Measurements from ENCODE around the gene C1QTNF2.
"Not testable (repeated sequence)": the region's sequence is repeated elsewhere in the genome, so short reads cannot be mapped to it uniquely, and the experiment has no call there.

The C1QTNF2 gene

DNA sequence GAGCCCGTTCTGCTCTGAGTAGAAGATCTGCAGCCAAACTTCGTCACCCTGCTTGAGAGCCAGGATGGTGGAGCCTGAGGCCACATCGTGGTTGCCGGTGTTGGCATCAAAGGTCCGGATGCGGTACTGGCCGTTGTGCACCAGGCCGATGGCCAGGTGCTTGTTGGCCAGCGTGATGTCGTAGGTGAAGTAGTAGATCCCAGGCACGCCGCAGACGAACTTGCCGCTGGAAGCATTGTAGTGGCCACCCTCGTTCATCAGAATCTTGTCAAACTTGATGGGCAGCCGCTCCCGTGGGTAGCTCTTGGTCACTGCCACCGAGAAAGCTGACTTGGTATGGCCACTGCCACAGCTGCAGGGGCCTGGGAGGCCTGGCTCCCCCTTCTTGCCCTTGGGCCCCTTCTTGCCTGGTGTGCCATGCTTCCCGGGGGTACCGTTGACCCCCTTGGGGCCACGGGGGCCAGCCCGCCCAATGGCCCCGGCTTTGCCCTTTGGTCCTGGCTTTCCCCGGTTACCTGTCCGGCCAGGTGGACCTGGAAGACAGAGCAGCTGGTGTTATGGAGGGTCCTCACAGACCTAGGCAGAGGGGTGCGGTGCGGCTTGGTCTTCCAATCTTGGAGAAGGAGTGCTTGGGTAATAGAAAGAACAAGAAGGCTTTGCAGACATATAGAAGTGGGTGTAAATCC lies 21.0 kb downstream of the C1QTNF2 start:
- DNase-seq (ENCODE audit: low read depth), result no peak
- H3K4me3 ChIP-seq (ENCODE audit: low read depth, low read length), result no peak overlapping the region

GRCh38 chr5:160348080-160348479 lies 22.3 kb downstream of the C1QTNF2 start:
- H3K4me3 ChIP-seq (ENCODE audit: low read depth, low read length), result no peak overlapping the region
- DNase-seq (ENCODE audit: low read depth), result no peak

DNA sequence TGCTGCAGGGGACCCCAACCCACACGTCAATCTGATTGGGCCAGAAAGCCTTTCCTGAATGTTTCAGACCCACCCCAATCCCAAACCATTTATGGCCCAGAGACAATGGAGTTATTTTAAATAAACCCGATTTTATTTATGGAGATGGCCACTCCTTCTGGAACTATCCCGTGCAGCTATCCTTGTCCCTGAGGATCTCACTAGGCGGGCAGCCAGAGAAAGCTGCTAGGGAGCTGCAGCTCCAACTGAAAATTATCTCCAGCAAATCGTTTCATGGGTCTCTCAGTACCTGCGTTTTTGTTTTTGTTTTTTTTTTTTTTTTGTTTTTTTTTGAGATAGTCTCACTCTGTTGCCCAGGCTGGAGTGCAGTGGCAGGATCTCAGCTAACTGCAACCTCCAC lies 23.0 kb downstream of the C1QTNF2 start:
- no peak for DNase-seq (ENCODE audit: low read depth)
- H3K4me3 ChIP-seq (ENCODE audit: low read depth, low read length), result no peak overlapping the region

GRCh38 chr5:160342413-160342941 lies 27.9 kb downstream of the C1QTNF2 start:
- peak; percentile 33 for DNase-seq (ENCODE audit: low read depth)
- H3K4me3 ChIP-seq (ENCODE audit: low read depth, low read length), result no peak overlapping the region

DNA sequence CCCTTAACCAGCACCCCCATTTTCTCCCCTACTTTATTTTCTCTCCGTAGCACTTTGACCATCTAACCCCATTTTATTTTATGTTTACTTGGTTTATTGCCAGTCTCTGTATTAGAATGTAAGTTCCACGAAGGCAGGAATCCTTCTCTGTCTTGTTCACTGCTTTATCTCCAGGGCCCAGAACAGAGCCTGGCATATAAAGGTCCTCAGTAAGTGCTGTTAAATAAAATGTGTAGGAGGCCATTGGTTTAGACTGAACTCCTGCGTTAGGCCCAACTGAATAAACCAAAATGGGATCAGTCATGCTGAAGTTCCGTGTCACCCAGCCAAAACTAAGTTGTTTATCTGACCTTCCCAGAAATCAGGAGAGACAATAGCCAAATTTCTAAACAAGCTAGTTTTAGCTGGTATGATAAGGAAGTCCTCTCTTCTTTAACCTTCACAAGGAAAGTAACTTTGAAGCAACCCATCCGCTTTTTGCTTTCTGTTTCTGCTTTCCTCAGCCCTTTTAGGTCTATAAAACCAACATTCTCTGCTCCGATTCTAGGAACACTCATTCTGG lies 29.0 kb downstream of the C1QTNF2 start:
- H3K4me3 ChIP-seq (ENCODE audit: low read depth, low read length), result no peak overlapping the region
- no peak for DNase-seq (ENCODE audit: low read depth)

DNA sequence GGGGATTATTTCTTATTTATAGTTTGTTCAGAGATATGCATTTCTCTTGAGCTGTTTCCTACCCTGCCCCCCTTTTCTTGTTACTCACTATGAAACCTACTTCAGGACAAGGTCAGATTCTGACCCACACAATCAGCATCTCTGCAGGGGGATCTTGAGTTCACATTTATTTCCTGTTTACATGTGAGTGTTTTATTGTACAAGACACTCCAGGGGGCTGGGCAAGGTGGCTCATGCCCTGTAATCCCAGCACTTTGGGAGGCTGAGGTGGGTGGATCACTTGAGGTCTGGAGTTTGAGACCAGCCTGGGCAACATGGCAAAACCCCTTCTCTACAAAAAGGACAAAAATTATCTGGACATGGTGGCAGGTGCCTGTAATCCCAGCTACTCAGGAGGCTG lies 29.9 kb downstream of the C1QTNF2 start:
- not testable (repeated sequence) for H3K4me3 ChIP-seq (ENCODE audit: low read depth, low read length); DNase-seq (ENCODE audit: low read depth)

DNA sequence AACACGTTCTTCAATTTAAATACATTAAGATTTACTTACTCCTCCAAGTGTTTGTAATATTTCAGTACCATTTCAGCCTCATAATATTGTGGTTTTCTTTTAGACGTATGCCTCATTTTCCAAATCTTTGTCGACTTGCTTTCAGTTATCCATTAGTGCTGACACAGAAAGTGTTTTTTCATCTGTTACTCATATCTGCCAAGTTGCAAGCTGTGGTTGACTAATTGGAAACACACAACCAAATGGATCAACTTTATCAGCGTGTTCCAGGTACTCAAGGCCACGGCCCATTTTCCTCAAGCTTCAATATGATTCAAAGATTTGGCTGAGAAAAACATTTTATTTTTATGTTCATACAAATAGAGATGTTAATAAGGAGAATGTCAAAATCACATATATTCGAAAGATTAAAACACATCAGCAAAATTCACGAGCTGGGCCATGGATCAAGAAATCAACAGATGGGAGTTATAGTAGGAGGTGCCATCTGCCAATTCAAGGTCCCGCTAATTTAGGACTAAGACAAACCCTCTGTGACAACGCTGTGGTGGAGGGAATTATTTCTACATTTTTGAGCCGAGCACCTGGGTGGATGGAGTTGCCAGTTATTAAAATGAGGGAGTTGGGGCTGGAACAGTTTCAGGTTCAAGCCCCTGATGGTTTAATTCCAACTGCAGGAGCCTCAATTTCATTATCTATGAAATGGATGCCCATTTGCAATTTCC lies 30.9 kb downstream of the C1QTNF2 start:
- H3K4me3 ChIP-seq (ENCODE audit: low read depth, low read length), result no peak overlapping the region
- DNase-seq (ENCODE audit: low read depth), result no peak

DNA sequence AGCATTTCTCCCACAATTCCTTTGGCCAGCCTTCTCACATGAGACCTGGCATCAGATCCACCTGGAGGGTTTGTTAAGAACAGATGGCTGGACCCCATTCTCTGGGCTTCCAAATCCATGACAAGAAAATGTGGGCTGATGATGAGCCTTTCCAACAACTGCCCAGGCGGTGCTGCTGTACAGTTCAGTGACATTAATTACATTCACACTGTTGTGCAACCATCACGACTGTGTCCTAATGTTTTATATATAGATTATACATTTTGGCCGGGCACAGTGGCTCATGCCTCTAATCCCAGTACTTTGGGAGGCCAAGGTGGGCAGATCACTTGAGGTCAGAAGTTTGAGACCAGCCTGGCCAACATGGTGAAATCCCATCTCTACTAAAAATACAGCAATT lies 35.7 kb downstream of the C1QTNF2 start:
- not testable (repeated sequence) for H3K4me3 ChIP-seq (ENCODE audit: low read depth, low read length); DNase-seq (ENCODE audit: low read depth)

DNA sequence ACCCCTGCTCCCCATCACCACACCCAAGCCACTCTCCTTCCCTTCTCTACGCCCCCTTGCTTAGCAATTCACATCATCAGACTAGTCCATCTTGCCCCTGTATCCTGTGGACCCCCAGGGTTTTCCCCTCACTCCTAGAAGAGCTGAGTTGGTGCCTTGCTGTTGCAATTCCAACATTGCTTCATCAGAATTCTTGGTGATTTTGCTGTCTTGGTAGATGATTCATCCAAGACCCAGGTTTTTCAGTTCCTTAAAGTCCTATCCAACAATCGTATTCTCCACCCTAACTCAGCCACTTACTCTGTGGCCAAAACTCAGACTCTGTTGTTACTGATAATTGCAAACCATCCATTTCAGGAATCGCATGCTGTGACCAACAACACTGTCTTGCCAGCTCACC lies 36.7 kb downstream of the C1QTNF2 start:
- no peak overlapping the region for H3K4me3 ChIP-seq (ENCODE audit: low read depth, low read length)
- DNase-seq (ENCODE audit: low read depth), result no peak

DNA sequence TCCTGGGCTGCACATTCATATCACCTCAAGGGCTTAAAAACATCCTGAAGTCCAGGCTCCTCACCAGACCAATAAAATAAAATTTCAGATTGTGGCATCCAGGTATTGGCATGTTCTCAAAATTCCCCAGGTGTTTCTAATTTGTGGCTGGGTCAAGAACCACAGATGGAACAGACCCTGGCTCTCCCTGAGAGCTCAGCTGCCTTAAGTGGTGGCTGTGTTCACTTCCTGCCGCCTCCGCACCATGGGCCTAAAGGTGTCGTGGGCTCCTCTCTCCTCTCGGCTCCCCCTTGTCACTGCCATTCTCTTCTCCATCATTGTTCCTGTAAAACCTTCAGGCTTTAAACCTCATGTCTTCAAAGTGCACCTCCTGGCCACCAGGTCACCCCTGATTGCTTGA lies 40.2 kb downstream of the C1QTNF2 start:
- DNase-seq (ENCODE audit: low read depth), result no peak
- H3K4me3 ChIP-seq (ENCODE audit: low read depth, low read length), result no peak overlapping the region

GRCh38 chr5:160327818-160328217 lies 42.6 kb downstream of the C1QTNF2 start:
- DNase-seq (ENCODE audit: low read depth), result no peak
- H3K4me3 ChIP-seq (ENCODE audit: low read depth, low read length), result no peak overlapping the region

DNA sequence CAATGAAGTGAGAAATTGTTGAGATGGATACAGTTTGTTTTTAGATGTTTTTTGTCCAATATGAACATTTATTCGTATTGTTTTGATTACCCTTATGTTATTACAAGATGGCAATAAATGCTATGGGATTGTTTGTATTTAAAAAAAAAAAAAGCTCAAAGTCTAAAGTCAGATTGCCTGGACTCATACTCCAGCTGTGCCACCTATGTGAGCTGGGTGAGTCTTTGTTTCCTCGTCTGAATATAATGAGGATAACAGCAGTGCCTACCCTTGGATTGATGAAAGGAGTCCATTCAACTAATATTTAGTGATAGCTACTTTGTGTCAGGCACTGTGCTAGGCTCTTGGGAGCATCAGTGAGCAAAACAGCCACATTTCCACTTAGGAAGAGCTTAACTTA lies 43.4 kb downstream of the C1QTNF2 start:
- no peak for DNase-seq (ENCODE audit: low read depth)
- no peak overlapping the region for H3K4me3 ChIP-seq (ENCODE audit: low read depth, low read length)

DNA sequence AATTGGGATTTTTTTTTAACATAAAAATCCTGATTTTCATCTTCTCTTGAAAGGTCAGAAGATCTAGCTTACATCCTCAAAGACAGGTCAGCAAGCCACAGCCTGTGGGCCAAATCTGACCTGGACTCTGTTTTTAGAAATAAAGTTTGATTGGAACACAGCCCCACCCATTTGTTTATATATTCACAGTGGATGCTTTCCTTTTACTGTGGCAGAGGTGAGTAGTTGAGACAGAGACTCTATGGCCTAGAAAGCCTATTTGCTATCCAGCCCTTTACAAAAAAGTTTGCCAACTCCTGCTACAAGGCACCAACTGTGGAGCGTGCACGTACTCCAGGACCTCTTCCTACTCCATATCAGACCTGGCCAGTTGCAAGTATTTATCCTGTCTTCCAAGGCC lies 44.7 kb downstream of the C1QTNF2 start:
- no peak for DNase-seq (ENCODE audit: low read depth)
- H3K4me3 ChIP-seq (ENCODE audit: low read depth, low read length), result no peak overlapping the region

- DNase-seq (ENCODE audit: low read depth), result no peak
- H3K4me3 ChIP-seq (ENCODE audit: low read depth, low read length), result no peak overlapping the region
Observed at GRCh38 chr5:160324886-160325285, 45.5 kb downstream of the C1QTNF2 start.

GRCh38 chr5:160318409-160318808 lies 52.0 kb downstream of the C1QTNF2 start:
- no peak for DNase-seq (ENCODE audit: low read depth)
- no peak overlapping the region for H3K4me3 ChIP-seq (ENCODE audit: low read depth, low read length)

DNA sequence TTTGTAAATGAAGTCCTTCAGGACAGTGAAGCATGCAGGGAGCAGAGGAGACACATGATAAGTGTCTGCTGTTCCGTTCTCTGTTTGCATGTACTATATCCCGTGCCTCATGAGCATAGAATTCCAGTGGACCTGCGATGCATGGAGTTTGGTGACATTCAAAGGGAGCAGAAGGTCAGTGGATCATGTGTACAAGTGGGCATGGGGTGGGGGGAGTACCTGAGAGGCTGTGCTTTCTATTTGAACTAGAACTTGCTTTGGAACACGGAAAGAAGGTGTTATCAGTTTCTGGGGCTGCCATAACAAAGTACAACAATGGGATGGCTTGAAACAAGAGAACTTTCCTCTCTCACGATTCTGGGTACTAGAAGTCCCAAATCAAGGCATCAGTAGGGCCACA lies 53.0 kb downstream of the C1QTNF2 start:
- no peak for DNase-seq (ENCODE audit: low read depth)
- no peak overlapping the region for H3K4me3 ChIP-seq (ENCODE audit: low read depth, low read length)

GRCh38 chr5:160315968-160316367 lies 54.5 kb downstream of the C1QTNF2 start:
- no peak for DNase-seq (ENCODE audit: low read depth)

GRCh38 chr5:160312960-160313727 lies 57.3 kb downstream of the C1QTNF2 start:
- H3K4me3 ChIP-seq (ENCODE audit: low read depth, low read length), result peak overlapping the region; percentile 75
- DNase-seq (ENCODE audit: low read depth), result no peak

More at GRCh38 chr5:160315968-160316367, 54.5 kb downstream of the C1QTNF2 start:
- H3K4me3 ChIP-seq (ENCODE audit: low read depth, low read length), result no peak overlapping the region

DNA sequence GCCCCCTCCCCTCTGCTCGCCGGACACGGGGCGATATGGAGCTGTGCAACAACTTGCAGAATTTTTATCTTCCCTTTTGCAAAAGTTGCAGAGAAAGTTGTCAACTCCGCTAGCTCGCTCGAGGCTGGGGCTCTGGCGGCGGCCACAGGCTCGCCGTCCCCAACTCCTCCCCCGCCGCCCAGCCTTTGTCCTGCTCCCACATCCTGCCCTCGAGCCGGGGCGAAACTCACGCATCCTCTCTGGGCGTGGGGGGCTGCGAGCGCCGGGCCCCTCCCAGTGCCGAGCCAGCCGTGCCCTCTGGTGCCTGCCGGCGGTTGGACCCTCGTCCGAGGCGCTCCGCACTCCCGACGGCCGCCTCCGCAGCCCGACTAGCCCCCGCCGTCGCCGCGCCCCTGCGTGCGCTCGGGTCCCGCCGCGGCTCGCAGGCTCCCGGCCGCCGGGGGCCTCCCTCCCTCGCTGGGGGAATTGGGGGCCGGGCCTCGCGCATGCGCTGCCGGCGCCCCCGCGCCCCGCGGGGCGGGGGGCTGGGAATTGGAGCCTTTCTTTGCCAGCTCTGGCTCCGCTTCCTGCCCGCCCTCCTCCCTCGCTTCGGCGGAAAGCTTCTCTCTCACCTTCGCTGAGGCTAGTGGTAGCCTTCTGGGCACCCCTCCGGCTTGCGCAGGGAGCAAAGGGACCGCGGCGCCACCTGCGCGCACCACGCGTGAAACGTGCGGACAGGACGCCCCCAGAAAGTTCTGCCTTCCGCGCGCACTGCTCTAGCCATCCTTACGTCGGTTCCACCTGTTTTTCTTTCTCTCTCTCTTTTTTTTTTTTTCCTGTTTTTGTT lies 58.1 kb downstream of the C1QTNF2 start, which contains the start of gene CCNJL:
Gene CCNJL (minus strand): TSS at position 431 of the 826 bp plus-strand sequence. CDS start 641 bp downstream, outside the sequence.
- no peak for DNase-seq (ENCODE audit: low read depth)

More for the DNA sequence above, 58.1 kb downstream of the C1QTNF2 start, which contains the start of gene CCNJL:
- H3K4me3 ChIP-seq (ENCODE audit: low read depth, low read length), result peak within 1 kb of the TSS; percentile 75

Measured in skeletal muscle cell (primary cell).